Measurements from ENCODE around the gene G0S2. TPM values are rescaled to one million over a fixed set of nuclear protein-coding genes. Genes with fewer than 3 reads are reported as not detected.
"Not testable (repeated sequence)": the region's sequence is repeated elsewhere in the genome, so short reads cannot be mapped to it uniquely, and the experiment has no call there.

G0S2 gene
- total RNA-seq, 1 donor from 2014 or later = 41.0 TPM

GRCh38 chr1:209692745-209693504 is 17.7 kb downstream of the G0S2 start:
- DNase-seq (ENCODE audit: low read depth) = no peak
- TF ChIP-seq CTCF (conservative IDR thresholded peaks at IDR 0.05; ENCODE audit: low read depth, low read length) = peak; percentile 94

GRCh38 chr1:209696673-209697072 is 21.5 kb downstream of the G0S2 start:
- no peak for TF ChIP-seq CTCF (conservative IDR thresholded peaks at IDR 0.05; ENCODE audit: low read depth, low read length)
- no peak for DNase-seq (ENCODE audit: low read depth)
- H3K4me3 ChIP-seq (ENCODE audit: low read depth, low read length) = no peak overlapping the region

More at GRCh38 chr1:209692745-209693504, 17.7 kb downstream of the G0S2 start:
- H3K4me3 ChIP-seq (ENCODE audit: low read depth, low read length) = no peak overlapping the region

GRCh38 chr1:209697126-209697525 is 21.9 kb downstream of the G0S2 start:
- DNase-seq (ENCODE audit: low read depth) = no peak
- H3K4me3 ChIP-seq (ENCODE audit: low read depth, low read length) = no peak overlapping the region
- TF ChIP-seq CTCF (conservative IDR thresholded peaks at IDR 0.05; ENCODE audit: low read depth, low read length) = no peak

GRCh38 chr1:209700686-209701085 is 25.5 kb downstream of the G0S2 start:
- not testable (repeated sequence) for H3K4me3 ChIP-seq (ENCODE audit: low read depth, low read length); DNase-seq (ENCODE audit: low read depth)

- H3K4me3 ChIP-seq (ENCODE audit: low read depth, low read length) = no peak overlapping the region
- DNase-seq (ENCODE audit: low read depth) = no peak
- no peak for TF ChIP-seq CTCF (conservative IDR thresholded peaks at IDR 0.05; ENCODE audit: low read depth, low read length)
Observed at GRCh38 chr1:209702832-209703231, 27.6 kb downstream of the G0S2 start.

- DNase-seq (ENCODE audit: low read depth) = no peak
- no peak overlapping the region for H3K4me3 ChIP-seq (ENCODE audit: low read depth, low read length)
- no peak for TF ChIP-seq CTCF (conservative IDR thresholded peaks at IDR 0.05; ENCODE audit: low read depth, low read length)
Observed at GRCh38 chr1:209703834-209704504, 28.8 kb downstream of the G0S2 start.

- no peak for TF ChIP-seq CTCF (conservative IDR thresholded peaks at IDR 0.05; ENCODE audit: low read depth, low read length)
- no peak within 1 kb of the TSS for H3K4me3 ChIP-seq (ENCODE audit: low read depth, low read length)
- no peak for DNase-seq (ENCODE audit: low read depth)
Observed at GRCh38 chr1:209704584-209704983, 29.4 kb downstream of the G0S2 start, which contains the start of gene HSD11B1. TSS of gene HSD11B1 (plus strand) at chr1:209704846. CDS start at chr1:209704943, 97 bp downstream.
